HUDEP-2 (cell line): ENCODE results near the gene LRRC8A.
A peak's percentile ranks its signal among the peaks of the same experiment; 100 is the strongest.
"Not testable (repeated sequence)": the region's sequence is repeated elsewhere in the genome, so short reads cannot be mapped to it uniquely, and the experiment has no call there.

Experiments used
- DNase-seq, 76 experiments: peaks; one replicate each; lab custom pipeline; 2025; ENCODE audit not compliant: unreplicated experiment in 76 of 76; lab: John Stamatoyannopoulos, UW

LRRC8A gene

DNA sequence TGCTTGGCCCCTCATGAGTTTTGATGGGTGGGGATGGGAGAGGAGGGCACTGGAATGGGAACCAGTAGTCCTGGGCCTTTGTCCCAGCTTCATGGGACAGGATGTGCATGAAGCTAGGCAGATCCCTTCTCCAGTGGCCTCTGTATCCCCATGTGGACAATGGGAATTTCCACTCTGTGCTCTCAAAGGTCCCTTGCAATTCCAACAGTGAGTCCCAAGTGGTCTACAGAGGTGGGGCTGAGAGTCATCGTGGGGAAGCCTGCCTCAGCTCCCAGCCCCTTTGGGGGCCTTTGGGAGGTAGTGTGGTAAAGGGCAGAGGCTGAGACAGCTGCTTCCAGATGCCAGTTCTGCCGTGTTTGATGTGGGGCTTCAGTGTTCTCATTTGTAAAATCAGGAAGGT lies 37.0 kb downstream of the LRRC8A start:
- DNase-seq: no peak

DNA sequence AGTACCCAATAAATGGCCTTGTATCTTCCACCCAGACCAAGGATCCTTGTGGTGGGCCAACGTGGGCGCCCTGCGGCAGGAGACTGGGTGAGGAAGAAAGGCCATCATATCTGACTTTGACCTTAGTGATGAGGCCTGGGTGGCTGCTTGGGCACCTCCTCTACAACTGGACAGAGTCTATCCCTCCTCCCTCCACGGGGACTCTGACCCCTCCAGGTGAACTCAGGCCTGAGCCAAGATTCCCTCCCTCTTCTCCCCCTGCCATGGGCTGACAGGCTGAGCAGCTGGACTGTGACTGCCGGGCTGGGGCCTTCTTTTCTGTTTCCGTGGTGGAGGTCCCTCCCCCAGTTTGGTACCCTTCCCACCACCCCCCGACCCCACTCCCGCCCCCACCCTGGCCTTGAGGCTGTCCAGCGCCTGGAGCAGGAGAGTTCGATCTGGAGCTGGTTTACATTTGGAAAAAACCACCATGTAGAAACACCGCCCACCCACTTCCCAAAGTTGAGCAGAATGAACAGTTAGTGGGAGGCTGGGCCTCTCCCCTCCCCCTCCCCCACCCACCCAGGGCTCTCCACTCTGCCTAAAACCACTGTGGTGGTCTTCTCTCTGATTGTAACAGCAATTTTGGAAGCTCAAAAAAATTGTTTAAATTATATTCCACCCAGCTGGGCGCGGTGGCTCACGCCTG lies 37.6 kb downstream of the LRRC8A start:
- no peak for DNase-seq

DNA sequence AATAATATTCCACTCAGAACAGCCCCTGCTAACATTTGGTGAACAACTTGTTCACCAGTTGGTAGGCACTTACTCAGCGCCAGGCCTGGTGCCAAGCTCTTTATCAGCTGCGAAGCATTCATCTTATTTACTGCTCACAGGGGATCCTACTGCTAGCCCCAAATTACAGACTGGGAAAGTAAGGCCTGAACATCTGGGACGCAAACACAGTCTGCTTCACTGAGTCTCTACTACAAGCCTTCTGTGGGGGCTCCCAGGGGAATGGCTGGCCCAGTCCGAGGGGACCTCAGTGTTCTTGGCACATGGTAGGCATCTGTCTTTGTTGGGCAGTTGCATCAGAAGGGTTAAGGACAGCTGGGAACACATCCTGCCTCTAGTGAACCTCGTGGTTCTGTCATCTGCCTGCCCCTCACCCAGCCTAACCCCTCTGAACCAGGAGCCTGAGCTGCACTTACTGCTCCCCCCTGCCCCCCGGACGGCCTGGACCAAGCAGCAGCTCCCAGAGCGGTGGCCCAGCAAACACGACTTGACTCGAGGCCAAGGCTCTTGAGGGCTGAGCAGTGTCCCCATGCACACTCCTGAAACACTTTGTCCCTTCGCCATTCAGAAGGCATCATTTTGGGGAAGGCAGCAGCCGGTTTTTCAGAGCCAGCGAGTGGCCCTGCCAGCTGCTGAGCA lies 38.6 kb downstream of the LRRC8A start, which contains the start of gene PHYHD1:
PHYHD1 (plus strand) TSS at position 602 of the 678 bp plus-strand sequence. CDS start 1,342 bp downstream, outside the sequence.
- DNase-seq: peak in 74 of 76 experiments; percentile 40 to 91 (median 78)

DNA sequence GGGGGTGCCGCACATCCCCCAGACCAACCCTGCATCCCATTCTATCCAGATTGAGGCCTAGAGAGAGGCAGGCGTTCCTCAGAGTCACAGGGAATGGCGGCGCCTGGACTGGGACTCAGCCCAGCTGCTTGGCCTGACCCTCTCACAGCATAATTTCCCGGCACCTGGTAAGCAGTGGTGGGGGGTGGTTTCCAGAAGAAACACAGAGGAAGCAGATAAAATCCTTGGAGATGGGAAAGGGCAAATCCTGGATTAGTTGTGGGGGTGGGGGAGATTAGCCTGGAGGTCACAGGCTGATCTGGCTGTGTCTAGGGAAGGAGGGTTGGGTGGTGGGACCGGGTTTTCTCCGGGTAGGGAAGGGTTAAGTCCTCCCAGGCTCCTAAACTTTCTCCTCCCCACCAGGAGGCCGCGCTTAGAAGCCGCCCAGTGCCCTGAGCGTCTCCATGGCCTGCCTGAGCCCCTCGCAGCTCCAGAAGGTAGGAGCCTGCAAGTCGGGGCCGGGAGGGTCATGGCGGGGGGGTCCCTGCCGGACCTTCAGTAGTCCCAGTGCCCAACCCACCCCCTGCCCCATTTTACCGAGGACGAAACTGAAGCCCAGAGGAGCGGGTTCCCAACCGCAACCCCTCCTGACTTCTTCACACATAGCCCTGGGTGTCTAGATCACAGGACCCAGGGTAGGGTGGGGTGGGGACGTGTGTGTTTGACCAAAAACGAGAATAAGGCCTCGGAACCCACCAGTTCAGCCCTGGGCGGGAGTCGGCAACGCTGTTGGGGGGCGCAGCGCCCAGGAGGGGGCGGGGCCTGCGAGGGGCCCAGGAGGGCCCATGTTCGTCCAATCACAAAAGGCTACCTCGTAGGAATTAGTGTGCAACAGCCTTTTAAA lies 40.2 kb downstream of the LRRC8A start:
- no peak for DNase-seq

DNA sequence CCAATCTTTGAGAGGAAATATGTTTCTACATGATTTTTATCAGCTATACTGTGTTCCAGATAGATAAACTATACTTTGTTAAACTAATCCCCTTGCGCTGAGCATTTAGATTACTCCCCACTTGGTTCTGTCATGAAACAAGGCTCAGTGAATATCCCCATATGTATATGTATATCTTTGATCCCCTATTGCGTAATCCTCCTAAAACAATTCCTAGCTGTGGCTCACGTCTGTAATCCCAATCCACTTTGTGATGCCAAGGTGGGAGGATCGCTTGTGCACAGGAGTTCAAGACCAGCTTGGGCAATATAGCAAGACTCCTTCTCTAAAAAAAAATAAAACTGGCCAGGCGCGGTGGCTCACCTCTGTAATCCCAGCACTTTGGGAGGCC lies 41.6 kb downstream of the LRRC8A start:
- DNase-seq: no peak

DNA sequence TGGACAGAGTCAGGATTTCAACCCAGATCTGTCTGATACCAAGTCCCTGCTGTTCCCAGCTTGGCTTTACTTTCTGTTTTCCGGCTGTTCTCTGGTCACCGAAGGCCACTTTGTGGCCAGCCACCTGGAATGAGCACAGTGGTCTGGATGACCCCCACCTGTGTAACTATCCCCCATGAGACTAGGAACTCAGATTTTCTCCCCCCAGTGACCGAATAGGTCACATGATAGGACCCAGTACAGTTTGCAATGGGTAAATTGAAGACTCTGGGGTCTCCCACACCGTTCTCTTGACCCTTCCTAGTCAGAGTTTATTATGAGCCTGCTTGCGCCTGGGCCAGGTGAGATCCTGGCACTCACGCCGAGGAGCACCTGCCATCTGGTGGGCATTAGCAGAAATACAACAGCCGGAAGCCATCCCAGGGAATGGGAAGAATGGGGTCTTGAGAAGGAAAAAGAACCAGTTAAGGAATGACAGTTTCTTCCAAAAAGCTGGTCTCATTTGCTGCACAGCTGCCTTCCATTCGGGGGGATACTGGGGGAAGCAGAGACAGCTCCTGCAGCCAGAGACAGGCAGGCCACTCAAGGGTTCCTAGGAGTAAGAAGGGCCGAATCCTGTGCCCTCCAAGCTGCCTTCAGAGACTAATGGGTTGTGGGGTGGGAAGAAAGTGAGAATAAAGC lies 45.9 kb downstream of the LRRC8A start:
- peak in 36 of 76 experiments; percentile 4 to 48 (median 23) for DNase-seq

DNA sequence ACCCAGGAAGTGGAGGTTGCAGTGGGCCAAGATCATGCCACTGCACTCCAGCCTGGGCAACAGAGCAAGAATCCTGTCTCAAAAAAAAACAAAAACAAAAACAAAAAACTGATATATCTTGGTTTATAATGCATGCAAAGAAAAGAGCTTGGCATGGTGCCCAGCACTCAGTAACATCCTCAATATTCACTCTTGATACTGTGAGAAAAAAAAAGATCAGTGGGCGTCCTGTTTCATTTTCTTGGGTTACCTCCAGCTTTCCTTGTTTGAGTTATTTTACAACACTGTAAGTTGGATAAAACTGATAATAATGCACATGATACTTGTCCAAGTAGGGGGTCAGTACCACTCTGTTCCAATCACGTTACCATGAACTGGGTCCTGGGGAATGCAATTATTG lies 46.7 kb downstream of the LRRC8A start:
- no peak for DNase-seq

DNA sequence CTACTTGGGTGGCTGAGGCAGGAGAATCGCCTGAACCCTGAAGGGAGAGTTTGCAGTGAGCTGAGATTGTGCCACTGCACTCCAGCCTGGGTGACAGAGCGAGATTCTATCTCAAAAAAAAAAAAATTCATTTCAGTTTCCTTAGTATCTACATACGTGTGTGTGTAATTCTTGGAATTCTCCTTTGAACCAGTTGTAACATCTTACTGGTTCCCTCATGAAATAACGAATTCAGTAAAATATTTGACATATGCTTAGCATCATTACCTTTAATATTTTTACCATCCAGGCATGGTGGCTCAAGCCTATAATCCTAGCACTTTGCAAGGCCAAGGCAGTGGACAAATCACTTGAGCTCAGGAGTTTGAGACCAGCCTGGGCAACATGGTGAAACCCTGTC lies 47.6 kb downstream of the LRRC8A start:
- DNase-seq: no peak

DNA sequence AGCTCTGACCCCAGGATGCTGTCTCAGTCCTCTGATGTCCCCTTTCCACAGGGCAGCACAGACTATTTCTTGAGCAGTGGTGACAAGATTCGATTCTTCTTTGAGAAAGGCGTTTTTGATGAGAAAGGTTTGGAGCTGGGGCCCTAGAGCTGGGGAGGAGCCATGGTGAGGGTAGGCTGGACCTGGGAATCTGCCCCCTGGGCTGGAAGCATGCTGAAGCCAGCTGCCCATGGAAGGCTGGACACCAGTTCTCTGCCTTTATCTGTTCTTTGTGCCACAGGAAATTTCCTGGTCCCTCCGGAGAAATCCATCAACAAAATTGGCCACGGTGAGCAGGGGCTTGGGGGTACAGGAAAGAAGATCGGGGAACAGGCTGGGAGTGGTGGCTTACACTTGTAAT lies 51.8 kb downstream of the LRRC8A start:
- no peak for DNase-seq

DNA sequence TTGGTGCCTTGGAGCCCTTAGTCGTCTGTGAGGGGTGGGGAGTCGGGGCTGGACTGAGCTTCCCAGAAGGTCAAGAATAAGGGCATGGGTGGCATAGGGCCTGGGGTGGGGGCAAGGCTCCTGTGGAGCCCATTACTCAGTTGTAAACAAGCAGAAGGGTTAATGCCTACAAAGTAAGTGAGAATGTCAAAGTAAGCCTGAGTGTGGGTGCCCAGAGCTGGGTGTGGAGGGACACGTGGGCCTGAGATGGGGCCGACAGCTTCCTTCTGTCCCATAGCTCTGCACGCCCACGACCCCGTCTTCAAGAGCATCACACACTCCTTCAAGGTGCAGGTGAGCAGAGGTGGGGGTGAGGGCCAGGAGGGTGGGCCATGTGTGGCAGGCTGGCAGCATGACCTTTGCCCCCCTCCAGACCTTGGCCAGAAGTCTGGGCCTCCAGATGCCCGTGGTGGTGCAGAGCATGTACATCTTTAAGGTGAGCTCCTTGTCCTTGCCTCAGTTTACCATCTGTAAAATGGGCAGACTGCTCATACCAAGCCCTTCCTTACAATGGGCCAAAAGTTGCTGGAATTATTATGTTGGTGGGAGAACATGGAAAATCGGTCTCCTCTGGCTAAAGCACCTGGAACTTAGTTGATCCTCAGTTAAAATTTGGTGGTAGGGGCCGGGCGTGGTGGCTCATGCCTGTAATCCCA lies 54.4 kb downstream of the LRRC8A start:
- no peak for DNase-seq

DNA sequence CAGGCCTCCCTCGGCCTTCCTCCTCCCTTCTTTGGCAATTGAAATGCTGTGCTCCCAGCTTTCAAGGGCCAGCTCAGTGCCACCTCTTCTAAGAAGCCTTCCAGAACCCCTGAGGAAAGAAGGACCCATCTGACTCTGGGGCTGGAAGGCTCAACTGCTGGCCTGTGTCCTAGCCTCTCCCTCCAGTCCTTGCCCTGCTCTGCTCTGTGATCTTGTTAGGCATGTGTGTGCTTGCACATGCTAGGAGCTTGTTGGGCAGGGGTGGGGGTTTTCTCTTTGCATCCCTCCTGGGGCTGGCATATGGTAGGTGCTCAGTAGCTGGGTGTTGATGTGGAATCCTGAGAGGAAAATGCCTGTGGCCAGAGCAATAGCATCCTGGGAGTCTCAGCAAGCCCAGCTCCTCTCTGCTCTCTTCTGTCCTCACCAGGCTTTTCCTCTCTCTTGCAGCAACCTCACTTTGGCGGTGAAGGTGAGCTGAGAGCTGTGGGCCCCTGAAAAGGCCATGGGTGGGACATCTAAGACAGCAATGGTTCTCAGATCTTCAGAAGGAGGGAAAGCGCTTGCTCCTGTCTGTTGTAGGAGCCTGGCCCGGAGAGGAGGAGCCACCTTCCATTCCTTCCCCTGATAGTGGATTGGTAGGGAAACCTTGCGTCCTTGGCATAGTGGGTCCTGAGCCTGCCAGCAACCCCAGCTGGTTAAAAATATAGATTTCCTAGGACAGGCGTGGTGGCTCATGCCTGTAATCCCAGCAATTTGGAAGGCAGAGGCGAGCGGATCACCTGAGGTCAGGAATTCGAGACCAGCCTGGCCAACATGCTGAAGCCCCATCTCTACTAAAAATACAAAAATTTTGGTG lies 55.6 kb downstream of the LRRC8A start:
- DNase-seq: no peak

DNA sequence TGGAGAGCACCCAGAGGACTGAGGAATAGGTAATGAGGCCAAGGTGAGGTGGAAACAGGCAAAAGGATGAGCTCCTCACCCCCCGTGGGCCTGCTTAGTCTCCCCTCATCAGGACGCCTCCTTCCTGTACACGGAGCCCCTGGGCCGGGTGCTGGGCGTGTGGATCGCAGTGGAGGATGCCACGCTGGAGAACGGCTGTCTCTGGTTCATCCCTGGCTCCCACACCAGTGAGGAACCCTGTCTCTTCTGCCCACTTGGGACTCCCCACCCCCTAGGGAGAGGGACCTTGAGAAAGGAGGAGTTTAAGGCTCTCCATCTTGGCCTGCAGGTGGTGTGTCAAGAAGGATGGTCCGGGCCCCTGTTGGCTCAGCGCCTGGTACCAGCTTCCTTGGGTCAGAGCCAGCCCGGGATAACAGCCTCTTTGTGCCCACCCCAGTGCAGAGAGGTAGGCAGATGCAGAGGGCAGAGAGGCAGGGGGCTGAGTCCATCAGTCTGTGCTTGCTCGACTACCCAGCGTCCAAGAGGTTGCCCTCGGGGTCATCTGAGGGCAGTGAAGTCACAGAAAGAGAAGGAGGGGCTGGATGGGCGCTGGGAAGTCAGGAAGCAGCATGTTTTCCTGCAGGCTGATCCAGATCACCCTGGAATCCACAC lies 58.5 kb downstream of the LRRC8A start:
- DNase-seq: no peak

DNA sequence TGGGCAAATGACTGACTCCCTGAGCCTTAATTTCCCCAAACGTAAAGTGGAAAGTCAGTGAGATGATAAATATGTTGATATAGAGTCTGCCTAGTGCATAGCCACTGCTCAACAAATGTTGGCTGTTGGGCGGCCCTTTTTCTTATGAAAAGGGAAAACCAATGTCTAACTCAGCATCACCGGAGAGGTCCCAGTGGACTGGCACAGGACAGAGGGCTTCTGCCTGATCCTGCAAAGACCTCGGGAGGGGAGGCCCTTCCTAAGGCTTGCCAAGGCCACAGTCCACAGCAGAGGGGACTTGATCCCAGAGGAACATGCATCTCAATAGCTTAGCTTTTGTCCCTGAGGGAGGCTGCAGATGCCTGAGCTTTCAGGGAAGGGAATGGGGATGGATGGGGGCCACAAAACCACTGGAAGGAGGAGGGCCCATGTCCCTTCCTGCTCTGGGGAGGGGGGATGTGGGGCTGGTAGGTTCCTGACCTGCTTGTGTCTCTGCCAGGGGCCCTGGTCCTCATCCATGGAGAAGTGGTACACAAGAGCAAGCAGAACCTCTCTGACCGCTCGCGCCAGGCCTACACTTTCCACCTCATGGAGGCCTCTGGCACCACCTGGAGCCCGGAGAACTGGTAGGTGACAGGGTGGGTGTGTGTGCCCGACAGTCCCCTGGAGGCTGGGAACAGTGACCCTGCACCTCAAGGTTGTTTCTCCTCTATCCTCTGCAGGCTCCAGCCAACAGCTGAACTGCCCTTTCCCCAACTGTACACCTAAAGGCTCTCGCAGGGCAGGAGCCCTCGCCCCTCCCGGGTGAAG lies 59.2 kb downstream of the LRRC8A start:
- no peak for DNase-seq

DNA sequence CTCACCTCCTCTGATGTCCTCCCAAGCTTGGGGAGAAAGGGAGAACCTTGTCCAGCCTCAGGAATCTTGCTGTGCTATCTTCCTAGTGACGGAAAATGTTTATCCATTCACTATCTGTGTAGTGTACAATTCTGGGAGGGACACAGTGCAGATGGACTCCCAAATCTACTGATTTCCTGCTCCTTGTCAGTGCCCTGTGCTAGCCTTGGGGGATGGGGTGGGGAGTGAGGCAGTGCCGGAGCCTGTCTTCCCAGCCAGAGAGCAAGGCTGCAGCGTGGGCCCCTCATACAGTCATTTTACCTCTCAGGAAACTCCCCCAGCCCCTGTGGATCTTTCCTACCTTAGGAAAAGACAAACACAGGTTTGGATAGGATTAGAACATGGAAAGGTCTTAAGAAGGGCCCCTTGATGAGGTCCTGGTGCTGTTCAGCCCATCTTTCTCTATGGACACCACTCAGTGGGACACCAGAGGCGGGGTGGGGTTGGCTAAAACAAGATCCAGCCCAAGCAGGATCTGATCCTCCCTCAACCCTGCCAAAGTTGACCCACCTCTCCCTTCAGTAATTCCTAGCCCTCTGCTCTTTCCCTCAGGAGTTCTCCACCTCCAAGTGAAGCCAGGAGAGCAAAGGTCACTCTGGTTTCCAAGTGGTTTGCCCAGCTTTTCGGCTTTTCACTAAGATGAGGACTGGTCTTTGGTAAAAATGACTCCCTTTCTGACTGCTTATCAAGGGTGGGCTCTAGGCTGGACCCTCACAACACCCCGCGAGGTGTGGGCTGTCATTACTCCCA lies 62.1 kb downstream of the LRRC8A start:
- no peak for DNase-seq

DNA sequence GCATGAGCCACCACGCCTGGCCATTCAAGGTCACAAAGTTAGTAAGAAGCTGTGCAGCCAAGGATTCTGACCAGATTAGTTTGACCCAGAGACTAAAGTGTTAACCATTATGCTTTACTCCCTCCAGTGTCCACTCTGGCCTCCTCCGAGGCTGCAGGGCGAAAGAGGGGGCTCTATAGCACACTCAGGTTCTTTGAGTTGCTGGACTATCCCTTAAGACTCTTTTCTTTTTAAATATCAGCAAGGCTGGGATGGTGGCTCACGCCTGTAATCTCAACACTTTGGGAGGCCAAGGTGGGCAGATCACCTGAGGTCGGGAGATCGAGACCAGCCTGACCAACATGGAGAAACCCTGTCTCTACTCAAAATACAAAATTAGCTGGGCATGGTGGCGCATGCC lies 63.0 kb downstream of the LRRC8A start:
- DNase-seq: not testable (repeated sequence)

DNA sequence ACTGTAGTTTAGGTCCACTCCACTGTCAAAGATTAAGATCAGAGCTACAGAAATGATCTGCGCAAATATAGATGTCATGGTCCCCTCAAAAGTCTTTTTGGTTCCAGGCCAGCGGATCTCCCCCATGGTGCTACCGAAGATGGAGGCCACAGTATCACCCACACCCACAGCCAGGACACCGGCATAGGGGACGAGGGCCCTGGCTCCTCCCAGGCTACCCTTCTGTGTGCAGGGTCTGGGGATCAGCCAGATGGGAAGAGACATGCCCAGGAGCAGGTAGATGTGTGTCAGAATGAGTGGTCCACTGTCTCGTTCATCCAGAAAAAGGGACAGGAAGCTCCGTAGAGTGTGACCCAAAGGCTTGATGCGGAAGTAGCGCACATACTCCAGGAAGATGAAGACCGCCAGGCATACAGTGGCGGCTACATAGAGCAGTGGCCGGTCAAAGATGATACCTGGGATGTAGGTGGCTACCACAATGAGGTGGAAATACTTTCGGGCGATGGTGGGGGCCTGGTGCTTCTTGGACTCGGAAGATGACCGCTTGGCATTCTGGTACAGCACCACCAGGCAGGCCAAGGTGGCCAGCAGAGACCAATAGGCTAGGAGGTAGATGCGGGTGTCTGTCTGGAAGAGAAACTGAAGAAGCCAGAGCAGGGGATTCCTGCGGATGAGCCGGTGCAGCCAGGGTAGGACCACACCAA lies 64.0 kb downstream of the LRRC8A start:
- DNase-seq: no peak
